ENCODE measurements around the gene SPOCK3.

The SPOCK3 gene

GRCh38 chr4:167230744-167231143 lies 3.5 kb downstream of the SPOCK3 start:
- Histone ChIP-seq H3K4me1 (ENCODE audit: control insufficient read depth, insufficient read depth, low read length) (no peaks in the 10 kb centered on the region), H3K4me3 (ENCODE audit: low read length in 2 of 2) (no peak overlapping the region), H3K36me3 (ENCODE audit: control insufficient read depth in 2 of 2, insufficient read depth in 2 of 2, low read length in 2 of 2) (no peaks in the 10 kb centered on the region), H3K9ac (ENCODE audit: low read length in 2 of 2) (no peak overlapping the region), H3K9me3 (ENCODE audit: control insufficient read depth in 2 of 2, low read length in 2 of 2) (no peaks in the 10 kb centered on the region), H3K27ac (ENCODE audit: low read length) (no peak overlapping the region), H3K27me3 (ENCODE audit: control insufficient read depth in 1 of 2, insufficient read depth in 2 of 2, low read length in 2 of 2) (peaks cover 15 to 16% of the 10 kb centered on the region in 2 donors)

- Histone ChIP-seq H3K4me3 (ENCODE audit: low read length in 2 of 2) (no peak overlapping the region), H3K36me3 (ENCODE audit: control insufficient read depth in 2 of 2, insufficient read depth in 2 of 2, low read length in 2 of 2) (no peaks in the 10 kb centered on the region), H3K27me3 (ENCODE audit: control insufficient read depth in 1 of 2, insufficient read depth in 2 of 2, low read length in 2 of 2) (no peaks in the 10 kb centered on the region), H3K27ac (ENCODE audit: low read length) (no peak overlapping the region), H3K4me1 (ENCODE audit: control insufficient read depth, insufficient read depth, low read length) (no peaks in the 10 kb centered on the region), H3K9ac (ENCODE audit: low read length in 2 of 2) (no peak overlapping the region), H3K9me3 (ENCODE audit: control insufficient read depth in 2 of 2, low read length in 2 of 2) (no peaks in the 10 kb centered on the region)
Observed at GRCh38 chr4:167222099-167222498, 12.2 kb downstream of the SPOCK3 start.

GRCh38 chr4:167221084-167221483 lies 13.2 kb downstream of the SPOCK3 start:
- H3K9me3 ChIP-seq (ENCODE audit: control insufficient read depth in 2 of 2, low read length in 2 of 2), result no peaks in the 10 kb centered on the region
- H3K9ac ChIP-seq (ENCODE audit: low read length in 2 of 2), result no peak overlapping the region
- no peak overlapping the region for H3K27ac ChIP-seq (ENCODE audit: low read length)
- no peaks in the 10 kb centered on the region for H3K4me1 ChIP-seq (ENCODE audit: control insufficient read depth, insufficient read depth, low read length)
- no peaks in the 10 kb centered on the region for H3K36me3 ChIP-seq (ENCODE audit: control insufficient read depth in 2 of 2, insufficient read depth in 2 of 2, low read length in 2 of 2)
- no peaks in the 10 kb centered on the region for H3K27me3 ChIP-seq (ENCODE audit: control insufficient read depth in 1 of 2, insufficient read depth in 2 of 2, low read length in 2 of 2)
- H3K4me3 ChIP-seq (ENCODE audit: low read length in 2 of 2), result no peak overlapping the region

GRCh38 chr4:167218022-167218608 lies 16.2 kb downstream of the SPOCK3 start:
- Histone ChIP-seq H3K27ac (ENCODE audit: low read length) (no peak overlapping the region), H3K9me3 (ENCODE audit: control insufficient read depth in 2 of 2, low read length in 2 of 2) (no peaks in the 10 kb centered on the region), H3K9ac (ENCODE audit: low read length in 2 of 2) (no peak overlapping the region), H3K27me3 (ENCODE audit: control insufficient read depth in 1 of 2, insufficient read depth in 2 of 2, low read length in 2 of 2) (no peaks in the 10 kb centered on the region), H3K36me3 (ENCODE audit: control insufficient read depth in 2 of 2, insufficient read depth in 2 of 2, low read length in 2 of 2) (no peaks in the 10 kb centered on the region), H3K4me3 (ENCODE audit: low read length in 2 of 2) (no peak overlapping the region), H3K4me1 (ENCODE audit: control insufficient read depth, insufficient read depth, low read length) (no peaks in the 10 kb centered on the region)

- no peak overlapping the region for H3K27ac ChIP-seq (ENCODE audit: low read length)
- no peaks in the 10 kb centered on the region for H3K9me3 ChIP-seq (ENCODE audit: control insufficient read depth in 2 of 2, low read length in 2 of 2)
Observed at GRCh38 chr4:167216783-167217182, 17.5 kb downstream of the SPOCK3 start.

GRCh38 chr4:167210166-167210565 lies 24.1 kb downstream of the SPOCK3 start:
- Histone ChIP-seq H3K27ac (ENCODE audit: low read length) (no peak overlapping the region), H3K27me3 (ENCODE audit: control insufficient read depth in 1 of 2, insufficient read depth in 2 of 2, low read length in 2 of 2) (no peaks in the 10 kb centered on the region), H3K4me3 (ENCODE audit: low read length in 2 of 2) (no peak overlapping the region), H3K4me1 (ENCODE audit: control insufficient read depth, insufficient read depth, low read length) (no peaks in the 10 kb centered on the region), H3K9me3 (ENCODE audit: control insufficient read depth in 2 of 2, low read length in 2 of 2) (no peaks in the 10 kb centered on the region), H3K9ac (ENCODE audit: low read length in 2 of 2) (no peak overlapping the region), H3K36me3 (ENCODE audit: control insufficient read depth in 2 of 2, insufficient read depth in 2 of 2, low read length in 2 of 2) (no peaks in the 10 kb centered on the region)

More at GRCh38 chr4:167216783-167217182, 17.5 kb downstream of the SPOCK3 start:
- Histone ChIP-seq H3K4me1 (ENCODE audit: control insufficient read depth, insufficient read depth, low read length) (no peaks in the 10 kb centered on the region), H3K9ac (ENCODE audit: low read length in 2 of 2) (no peak overlapping the region), H3K36me3 (ENCODE audit: control insufficient read depth in 2 of 2, insufficient read depth in 2 of 2, low read length in 2 of 2) (no peaks in the 10 kb centered on the region), H3K27me3 (ENCODE audit: control insufficient read depth in 1 of 2, insufficient read depth in 2 of 2, low read length in 2 of 2) (no peaks in the 10 kb centered on the region), H3K4me3 (ENCODE audit: low read length in 2 of 2) (no peak overlapping the region)

GRCh38 chr4:167196344-167197012 lies 37.8 kb downstream of the SPOCK3 start:
- no peaks in the 10 kb centered on the region for H3K36me3 ChIP-seq (ENCODE audit: control insufficient read depth in 2 of 2, insufficient read depth in 2 of 2, low read length in 2 of 2)
- H3K4me3 ChIP-seq (ENCODE audit: low read length in 2 of 2), result no peak overlapping the region
- no peak overlapping the region for H3K27ac ChIP-seq (ENCODE audit: low read length)
- H3K9me3 ChIP-seq (ENCODE audit: control insufficient read depth in 2 of 2, low read length in 2 of 2), result peaks cover 0 to 2% of the 10 kb centered on the region in 2 donors
- H3K9ac ChIP-seq (ENCODE audit: low read length in 2 of 2), result no peak overlapping the region
- H3K4me1 ChIP-seq (ENCODE audit: control insufficient read depth, insufficient read depth, low read length), result no peaks in the 10 kb centered on the region
- no peaks in the 10 kb centered on the region for H3K27me3 ChIP-seq (ENCODE audit: control insufficient read depth in 1 of 2, insufficient read depth in 2 of 2, low read length in 2 of 2)

- H3K4me3 ChIP-seq (ENCODE audit: low read length in 2 of 2), result no peak overlapping the region
- no peak overlapping the region for H3K9ac ChIP-seq (ENCODE audit: low read length in 2 of 2)
- H3K4me1 ChIP-seq (ENCODE audit: control insufficient read depth, insufficient read depth, low read length), result no peaks in the 10 kb centered on the region
- H3K9me3 ChIP-seq (ENCODE audit: control insufficient read depth in 2 of 2, low read length in 2 of 2), result peaks cover 0 to 2% of the 10 kb centered on the region in 2 donors
- no peaks in the 10 kb centered on the region for H3K36me3 ChIP-seq (ENCODE audit: control insufficient read depth in 2 of 2, insufficient read depth in 2 of 2, low read length in 2 of 2)
- H3K27ac ChIP-seq (ENCODE audit: low read length), result no peak overlapping the region
- H3K27me3 ChIP-seq (ENCODE audit: control insufficient read depth in 1 of 2, insufficient read depth in 2 of 2, low read length in 2 of 2), result no peaks in the 10 kb centered on the region
Observed at GRCh38 chr4:167190379-167190778, 43.9 kb downstream of the SPOCK3 start.

- H3K9ac ChIP-seq (ENCODE audit: low read length in 2 of 2), result no peak overlapping the region
- H3K27ac ChIP-seq (ENCODE audit: low read length), result no peak overlapping the region
- H3K9me3 ChIP-seq (ENCODE audit: control insufficient read depth in 2 of 2, low read length in 2 of 2), result no peaks in the 10 kb centered on the region
- H3K27me3 ChIP-seq (ENCODE audit: control insufficient read depth in 1 of 2, insufficient read depth in 2 of 2, low read length in 2 of 2), result no peaks in the 10 kb centered on the region
- no peaks in the 10 kb centered on the region for H3K36me3 ChIP-seq (ENCODE audit: control insufficient read depth in 2 of 2, insufficient read depth in 2 of 2, low read length in 2 of 2)
- H3K4me3 ChIP-seq (ENCODE audit: low read length in 2 of 2), result no peak overlapping the region
- no peaks in the 10 kb centered on the region for H3K4me1 ChIP-seq (ENCODE audit: control insufficient read depth, insufficient read depth, low read length)
Observed at GRCh38 chr4:167185465-167185864, 48.8 kb downstream of the SPOCK3 start.

GRCh38 chr4:167183036-167183435 lies 51.3 kb downstream of the SPOCK3 start:
- H3K27ac ChIP-seq (ENCODE audit: low read length), result no peak overlapping the region

GRCh38 chr4:167177925-167178324 lies 56.4 kb downstream of the SPOCK3 start:
- no peaks in the 10 kb centered on the region for H3K4me1 ChIP-seq (ENCODE audit: control insufficient read depth, insufficient read depth, low read length)
- no peak overlapping the region for H3K4me3 ChIP-seq (ENCODE audit: low read length in 2 of 2)
- H3K9ac ChIP-seq (ENCODE audit: low read length in 2 of 2), result no peak overlapping the region
- H3K36me3 ChIP-seq (ENCODE audit: control insufficient read depth in 2 of 2, insufficient read depth in 2 of 2, low read length in 2 of 2), result no peaks in the 10 kb centered on the region
- H3K27me3 ChIP-seq (ENCODE audit: control insufficient read depth in 1 of 2, insufficient read depth in 2 of 2, low read length in 2 of 2), result no peaks in the 10 kb centered on the region
- H3K9me3 ChIP-seq (ENCODE audit: control insufficient read depth in 2 of 2, low read length in 2 of 2), result no peaks in the 10 kb centered on the region
- no peak overlapping the region for H3K27ac ChIP-seq (ENCODE audit: low read length)

More at GRCh38 chr4:167183036-167183435, 51.3 kb downstream of the SPOCK3 start:
- H3K9ac ChIP-seq (ENCODE audit: low read length in 2 of 2), result no peak overlapping the region
- H3K4me3 ChIP-seq (ENCODE audit: low read length in 2 of 2), result no peak overlapping the region
- no peaks in the 10 kb centered on the region for H3K4me1 ChIP-seq (ENCODE audit: control insufficient read depth, insufficient read depth, low read length)
- no peaks in the 10 kb centered on the region for H3K9me3 ChIP-seq (ENCODE audit: control insufficient read depth in 2 of 2, low read length in 2 of 2)
- no peaks in the 10 kb centered on the region for H3K36me3 ChIP-seq (ENCODE audit: control insufficient read depth in 2 of 2, insufficient read depth in 2 of 2, low read length in 2 of 2)
- H3K27me3 ChIP-seq (ENCODE audit: control insufficient read depth in 1 of 2, insufficient read depth in 2 of 2, low read length in 2 of 2), result no peaks in the 10 kb centered on the region
